ENCODE data around the gene TMEM196. TPM values are rescaled to one million over a fixed set of nuclear protein-coding genes. Genes with fewer than 3 reads are reported as not detected.

TMEM196 gene
- total RNA-seq, 6 donors from 2014 or later = not detected

DNA sequence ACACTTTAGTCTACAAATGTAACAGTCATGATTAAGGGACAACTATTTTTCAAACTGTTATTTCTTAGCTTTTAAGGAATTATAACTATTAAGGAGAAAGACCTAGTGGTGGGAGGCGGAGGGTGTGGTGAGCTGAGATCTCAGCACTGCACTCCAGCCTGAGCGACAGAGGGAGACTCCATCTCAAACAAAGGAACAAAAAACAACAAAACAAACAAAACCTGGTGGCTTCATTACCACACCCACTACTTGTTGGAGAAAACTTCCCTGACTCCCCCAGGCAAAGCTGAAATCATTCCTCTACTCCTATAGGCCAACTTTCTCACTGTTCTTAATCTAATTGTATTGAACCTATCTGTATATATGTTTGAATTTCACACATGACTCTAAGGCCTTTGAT, 67.8 kb downstream of the TMEM196 start:
- ATAC-seq (ENCODE audit: low FRiP score in 2 of 2) (no peak), DNase-seq (no peak)
- Histone ChIP-seq H3K4me1 (peaks cover 16 to 23% (median 18%) of the 10 kb centered on the region in 4 donors), H3K27ac (no peak overlapping the region), H3K36me3 (peaks cover 0 to 7% (median 0%) of the 10 kb centered on the region in 4 donors), H3K9me3 (no peaks in the 10 kb centered on the region), H3K4me3 (no peak overlapping the region), H3K27me3 (no peaks in the 10 kb centered on the region)
- WGBS, 2 donors = 80 to 86% methylated on average over 2 of the region's 2 CpGs
- TF ChIP-seq POLR2AphosphoS5 (IDR thresholded peaks at IDR 0.05) (no peak), POLR2A (IDR thresholded peaks at IDR 0.05) (no peak), CTCF (IDR thresholded peaks at IDR 0.05) (no peak), EP300 (IDR thresholded peaks at IDR 0.05) (no peak)

GRCh38 chr7:19701471-19701870, 71.9 kb downstream of the TMEM196 start:
- WGBS, 2 donors = 79 to 83% methylated on average over 4 of the region's 4 CpGs
- H3K27me3 ChIP-seq = no peaks in the 10 kb centered on the region
- H3K4me1 ChIP-seq = no peaks in the 10 kb centered on the region
- H3K27ac ChIP-seq = no peak overlapping the region
- DNase-seq (no peak), ATAC-seq (ENCODE audit: low FRiP score in 2 of 2) (no peak)
- TF ChIP-seq CTCF (IDR thresholded peaks at IDR 0.05) (no peak), EP300 (IDR thresholded peaks at IDR 0.05) (no peak), POLR2A (IDR thresholded peaks at IDR 0.05) (no peak), POLR2AphosphoS5 (IDR thresholded peaks at IDR 0.05) (no peak)
- H3K9me3 ChIP-seq = no peaks in the 10 kb centered on the region
- H3K4me3 ChIP-seq = no peak overlapping the region
- H3K36me3 ChIP-seq = peaks cover 0 to 18% (median 3%) of the 10 kb centered on the region in 4 donors

DNA sequence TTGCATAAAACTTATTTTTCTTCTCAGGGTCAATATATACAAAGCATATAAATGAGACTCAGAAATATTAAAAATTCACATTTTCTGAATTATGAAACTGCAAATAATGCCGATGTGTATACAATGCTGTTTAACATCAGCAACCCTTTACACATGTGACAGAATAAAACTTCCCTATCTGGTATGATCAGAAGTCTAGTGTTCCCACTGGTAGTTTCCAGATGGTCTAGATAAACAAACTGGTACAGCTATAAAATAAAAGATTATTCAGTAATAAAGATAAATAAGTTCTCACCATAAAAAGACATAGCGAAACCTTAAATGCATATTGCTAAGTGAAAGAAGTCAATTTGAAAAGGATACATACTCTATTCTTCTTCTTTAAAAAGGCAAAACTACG, 72.5 kb downstream of the TMEM196 start:
- Histone ChIP-seq H3K4me1 (no peaks in the 10 kb centered on the region), H3K36me3 (peaks cover 0 to 18% (median 3%) of the 10 kb centered on the region in 4 donors), H3K9me3 (no peaks in the 10 kb centered on the region), H3K27ac (no peak overlapping the region), H3K4me3 (no peak overlapping the region), H3K27me3 (no peaks in the 10 kb centered on the region)
- ATAC-seq (ENCODE audit: low FRiP score in 2 of 2) (no peak), DNase-seq (no peak)
- WGBS, 2 donors = 88 to 91% methylated on average over 3 of the region's 3 CpGs
- TF ChIP-seq POLR2AphosphoS5 (IDR thresholded peaks at IDR 0.05) (no peak), EP300 (IDR thresholded peaks at IDR 0.05) (no peak)

DNA sequence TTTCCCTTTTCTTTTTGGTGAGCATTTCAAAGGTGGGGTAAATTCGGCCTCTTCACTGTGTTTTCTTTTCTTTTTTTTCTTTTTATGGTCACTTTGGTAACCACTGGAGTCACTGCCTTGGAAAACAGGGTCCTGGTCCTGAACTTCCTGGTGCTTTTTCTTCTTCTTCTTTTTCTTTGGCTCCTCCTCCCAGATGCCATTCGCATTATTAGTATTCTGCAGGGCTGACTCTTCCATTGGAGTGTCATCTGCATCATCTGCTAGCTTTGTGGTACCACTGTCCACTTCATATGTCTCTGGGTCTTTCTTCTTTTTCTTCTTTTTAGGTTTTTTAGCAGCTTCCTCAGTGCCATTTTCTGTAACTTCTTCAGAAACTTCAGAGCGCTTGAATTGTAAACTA, 75.1 kb downstream of the TMEM196 start:
- H3K27ac ChIP-seq = no peak overlapping the region
- no peak overlapping the region for H3K4me3 ChIP-seq
- no peak for DNase-seq
- no peaks in the 10 kb centered on the region for H3K27me3 ChIP-seq
- no peaks in the 10 kb centered on the region for H3K9me3 ChIP-seq
- WGBS, 2 donors = 90 to 91% methylated on average over 3 of the region's 3 CpGs
- no peaks in the 10 kb centered on the region for H3K4me1 ChIP-seq
- ATAC-seq (ENCODE audit: low FRiP score in 2 of 2) = no peak
- TF ChIP-seq POLR2AphosphoS5 (IDR thresholded peaks at IDR 0.05) = no peak
- TF ChIP-seq POLR2A (IDR thresholded peaks at IDR 0.05) = no peak
- no peak for TF ChIP-seq EP300 (IDR thresholded peaks at IDR 0.05)
- TF ChIP-seq CTCF (IDR thresholded peaks at IDR 0.05) = no peak
- H3K36me3 ChIP-seq = peaks cover 0 to 18% (median 3%) of the 10 kb centered on the region in 4 donors

DNA sequence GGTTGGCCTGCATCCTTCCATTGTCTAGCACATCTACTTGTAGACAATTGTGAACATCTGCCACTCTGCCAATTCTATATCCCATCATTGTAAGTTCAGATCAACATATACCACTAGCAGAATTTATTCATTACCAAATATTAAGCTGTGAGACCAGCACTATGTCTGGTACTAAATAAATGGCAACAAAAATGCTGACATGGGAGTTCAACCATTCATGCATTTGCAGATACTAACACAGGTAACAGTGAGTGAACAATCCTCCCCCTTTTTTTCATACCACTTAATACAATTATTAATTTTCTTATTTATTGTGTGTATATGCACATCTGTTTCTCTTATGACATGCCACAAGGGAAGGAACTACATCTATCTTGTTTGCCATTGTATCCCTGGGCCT, 76.5 kb downstream of the TMEM196 start:
- DNase-seq (no peak), ATAC-seq (ENCODE audit: low FRiP score in 2 of 2) (no peak)
- TF ChIP-seq CTCF (IDR thresholded peaks at IDR 0.05) (no peak), POLR2A (IDR thresholded peaks at IDR 0.05) (no peak), POLR2AphosphoS5 (IDR thresholded peaks at IDR 0.05) (no peak), EP300 (IDR thresholded peaks at IDR 0.05) (no peak)
- H3K27ac ChIP-seq = no peak overlapping the region
- H3K36me3 ChIP-seq = peaks cover 0 to 18% (median 2%) of the 10 kb centered on the region in 4 donors
- H3K9me3 ChIP-seq = no peaks in the 10 kb centered on the region
- H3K27me3 ChIP-seq = no peaks in the 10 kb centered on the region
- H3K4me1 ChIP-seq = no peaks in the 10 kb centered on the region
- no peak overlapping the region for H3K4me3 ChIP-seq

All from upper lobe of left lung (tissue), 6 donors.